ENCODE measurements around the gene DQX1. TPM values are rescaled to one million over a fixed set of nuclear protein-coding genes. Genes with fewer than 3 reads are reported as not detected.

DQX1 gene
- total RNA-seq, 1 experiment from 2014 or later: 1.3 TPM

GRCh38 chr2:74472086-74472944, 53.7 kb downstream of the DQX1 start, which contains the start of gene MRPL53 (continued):
- TF ChIP-seq ZSCAN18 (CRISPR knock-in tag; IDR thresholded peaks at IDR 0.05) (no peak), HMGA2 (CRISPR knock-in tag; IDR thresholded peaks at IDR 0.05) (no peak), AFF4 (CRISPR knock-in tag; IDR thresholded peaks at IDR 0.05; ENCODE audit: borderline replicate concordance) (0 out of 2 replicates have a peak, but pooled peaks have one; percentile 64), ZNF138 (CRISPR knock-in tag; conservative IDR thresholded peaks at IDR 0.05) (peak; percentile 79; the same call in 1 of the 2 replicates), E2F1 (CRISPR knock-in tag; IDR thresholded peaks at IDR 0.05) (peak; percentile 9; the same call in 1 of the 2 replicates), FOXP1 (CRISPR knock-in tag; IDR thresholded peaks at IDR 0.05; ENCODE audit: borderline replicate concordance) (peak; percentile 60; the same call in 1 of the 2 replicates), KAT7 (CRISPR knock-in tag; IDR thresholded peaks at IDR 0.05; ENCODE audit: borderline replicate concordance) (peak; percentile 92; the same call in 1 of the 2 replicates), ATF2 (CRISPR knock-in tag; IDR thresholded peaks at IDR 0.05; ENCODE audit: borderline replicate concordance, low read depth) (no peak), GTF2I (CRISPR knock-in tag; conservative IDR thresholded peaks at IDR 0.05) (no peak), ZNF423 (CRISPR knock-in tag; IDR thresholded peaks at IDR 0.05) (no peak), ZMAT4 (CRISPR knock-in tag; IDR thresholded peaks at IDR 0.05) (peak; percentile 87), USF2 (CRISPR knock-in tag; IDR thresholded peaks at IDR 0.05) (no peak), RELA (CRISPR knock-in tag; IDR thresholded peaks at IDR 0.05; ENCODE audit: borderline replicate concordance) (peak; percentile 61; the same call in 1 of the 2 replicates), USF1 (CRISPR knock-in tag; IDR thresholded peaks at IDR 0.05) (no peak; the same call in 1 of the 2 replicates), ZNF532 (CRISPR knock-in tag; IDR thresholded peaks at IDR 0.05; ENCODE audit: borderline replicate concordance) (no peak), SMAD3 (CRISPR knock-in tag; IDR thresholded peaks at IDR 0.05; ENCODE audit: borderline replicate concordance) (peak; percentile 94), ZNF219 (CRISPR knock-in tag; IDR thresholded peaks at IDR 0.05; ENCODE audit: borderline replicate concordance) (no peak), TP53 (CRISPR knock-in tag; IDR thresholded peaks at IDR 0.05) (no peak; the same call in 1 of the 2 replicates), MLX (CRISPR knock-in tag; IDR thresholded peaks at IDR 0.05) (peak; percentile 85; the same call in 1 of the 2 replicates)

All from WTC11 (cell line).